HG03571 (cell line): ENCODE results near the gene NFIX.

Source experiments
- ATAC-seq: cut with Tn5 transposase; IDR thresholded peaks from one replicate; pipeline ENCODE4 v1.9.1; 2021; ENCODE audit not compliant: unreplicated experiment

Gene NFIX

GRCh38 chr19:13120031-13120430, 124.8 kb downstream of the NFIX start:
- ATAC-seq = no peak

GRCh38 chr19:13120817-13121216, 125.5 kb downstream of the NFIX start:
- ATAC-seq = no peak

DNA sequence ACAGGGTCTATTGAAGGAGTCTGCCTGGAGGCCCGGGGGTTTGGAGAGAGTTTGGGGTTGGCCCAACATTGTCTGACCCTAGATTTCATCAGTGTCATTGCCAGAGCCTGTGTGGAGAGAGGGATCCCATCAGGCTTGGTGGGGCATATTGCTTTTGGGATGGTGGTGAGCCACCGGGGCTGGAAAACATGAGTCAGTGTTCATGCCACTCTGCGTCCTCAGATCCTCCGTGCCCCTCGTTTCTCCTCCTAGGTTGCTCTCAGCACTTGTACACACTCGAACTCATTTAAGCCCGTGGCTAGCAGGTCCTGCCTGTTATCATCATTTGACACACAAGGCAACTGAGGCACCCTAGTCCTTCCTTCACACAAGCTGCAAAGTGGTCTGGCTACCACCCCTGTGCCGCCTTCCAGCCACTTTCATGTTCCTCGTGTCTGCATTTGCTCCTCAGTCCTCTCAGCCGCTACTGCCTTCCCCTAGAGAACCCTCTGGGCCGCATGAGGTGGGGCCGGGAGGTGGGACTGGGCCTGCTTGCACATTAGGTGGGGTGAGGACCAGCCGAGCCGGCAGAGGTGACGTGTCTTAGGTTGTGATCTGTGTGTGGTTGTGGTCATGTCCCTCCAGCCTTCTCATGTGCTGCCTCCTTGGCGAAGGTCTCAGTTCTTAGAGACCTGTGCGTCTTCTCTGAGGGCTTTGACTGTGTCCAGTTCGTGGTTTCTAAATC, 126.4 kb downstream of the NFIX start:
- ATAC-seq = no peak

GRCh38 chr19:13122275-13122878, 127.1 kb downstream of the NFIX start:
- ATAC-seq = no peak

- ATAC-seq = no peak
Observed at GRCh38 chr19:13122980-13123957, 128.0 kb downstream of the NFIX start.

- no peak for ATAC-seq
Observed at GRCh38 chr19:13127051-13127450, 131.8 kb downstream of the NFIX start.

GRCh38 chr19:13127811-13128575, 132.7 kb downstream of the NFIX start:
- no peak for ATAC-seq

GRCh38 chr19:13128583-13128982, 133.3 kb downstream of the NFIX start:
- no peak for ATAC-seq

DNA sequence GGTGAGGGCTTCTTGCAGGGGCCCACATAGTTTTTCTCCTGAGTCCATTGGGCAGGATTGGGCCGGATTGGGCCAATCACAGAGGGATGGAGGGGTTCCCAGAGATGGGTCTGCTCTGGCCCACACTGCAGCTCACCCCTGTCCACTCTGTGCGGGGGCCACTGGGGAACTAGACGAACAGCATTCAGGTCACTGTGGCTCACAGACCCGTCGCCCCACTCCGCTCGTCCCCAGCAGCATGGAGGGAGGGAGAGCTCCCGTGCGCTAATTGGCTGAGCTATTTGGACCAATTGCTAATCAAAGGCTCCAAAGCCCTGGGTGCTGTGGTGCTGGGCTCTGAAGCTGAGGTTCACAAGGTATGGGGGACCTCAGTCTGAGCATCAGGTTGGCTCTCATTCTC, 134.1 kb downstream of the NFIX start:
- ATAC-seq = no peak

GRCh38 chr19:13130886-13131490, 135.7 kb downstream of the NFIX start:
- no peak for ATAC-seq

DNA sequence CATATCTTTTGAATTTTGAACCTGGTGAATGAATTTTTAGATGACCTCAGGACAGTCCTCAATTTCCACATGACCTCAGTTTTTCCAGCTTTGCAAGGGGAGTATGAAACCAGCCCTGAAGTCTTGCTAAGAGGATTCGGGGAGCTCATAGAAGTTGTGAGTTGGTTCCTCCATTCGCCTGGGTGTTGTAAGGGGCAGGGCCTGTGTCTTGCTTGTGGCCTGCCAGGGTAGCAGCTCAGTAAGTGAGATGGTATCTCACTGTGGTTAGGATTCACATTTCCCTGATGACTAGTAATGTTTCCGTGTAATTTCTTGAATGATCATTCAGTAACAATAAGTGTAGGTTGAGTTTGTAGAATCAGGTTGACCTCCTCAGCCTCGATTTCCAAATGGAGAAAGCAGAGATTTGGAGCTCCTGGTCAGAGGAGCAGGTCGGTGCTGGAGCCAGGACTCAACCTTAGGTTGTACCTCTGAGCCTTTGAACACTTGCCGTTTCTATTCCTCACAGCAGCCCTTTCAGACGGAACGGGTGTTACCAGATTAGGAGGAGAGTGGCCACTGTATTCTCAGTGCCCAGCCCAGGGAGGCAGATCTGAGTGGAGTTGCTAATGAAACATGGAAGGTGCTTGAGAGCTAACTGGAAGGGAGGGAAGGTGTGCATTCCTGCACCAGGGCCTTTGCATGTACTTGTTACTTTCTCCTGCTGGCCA, 137.4 kb downstream of the NFIX start:
- no peak for ATAC-seq

- ATAC-seq = no peak
Observed at GRCh38 chr19:13133241-13133870, 138.1 kb downstream of the NFIX start.

GRCh38 chr19:13134626-13135025, 139.4 kb downstream of the NFIX start:
- ATAC-seq = no peak

DNA sequence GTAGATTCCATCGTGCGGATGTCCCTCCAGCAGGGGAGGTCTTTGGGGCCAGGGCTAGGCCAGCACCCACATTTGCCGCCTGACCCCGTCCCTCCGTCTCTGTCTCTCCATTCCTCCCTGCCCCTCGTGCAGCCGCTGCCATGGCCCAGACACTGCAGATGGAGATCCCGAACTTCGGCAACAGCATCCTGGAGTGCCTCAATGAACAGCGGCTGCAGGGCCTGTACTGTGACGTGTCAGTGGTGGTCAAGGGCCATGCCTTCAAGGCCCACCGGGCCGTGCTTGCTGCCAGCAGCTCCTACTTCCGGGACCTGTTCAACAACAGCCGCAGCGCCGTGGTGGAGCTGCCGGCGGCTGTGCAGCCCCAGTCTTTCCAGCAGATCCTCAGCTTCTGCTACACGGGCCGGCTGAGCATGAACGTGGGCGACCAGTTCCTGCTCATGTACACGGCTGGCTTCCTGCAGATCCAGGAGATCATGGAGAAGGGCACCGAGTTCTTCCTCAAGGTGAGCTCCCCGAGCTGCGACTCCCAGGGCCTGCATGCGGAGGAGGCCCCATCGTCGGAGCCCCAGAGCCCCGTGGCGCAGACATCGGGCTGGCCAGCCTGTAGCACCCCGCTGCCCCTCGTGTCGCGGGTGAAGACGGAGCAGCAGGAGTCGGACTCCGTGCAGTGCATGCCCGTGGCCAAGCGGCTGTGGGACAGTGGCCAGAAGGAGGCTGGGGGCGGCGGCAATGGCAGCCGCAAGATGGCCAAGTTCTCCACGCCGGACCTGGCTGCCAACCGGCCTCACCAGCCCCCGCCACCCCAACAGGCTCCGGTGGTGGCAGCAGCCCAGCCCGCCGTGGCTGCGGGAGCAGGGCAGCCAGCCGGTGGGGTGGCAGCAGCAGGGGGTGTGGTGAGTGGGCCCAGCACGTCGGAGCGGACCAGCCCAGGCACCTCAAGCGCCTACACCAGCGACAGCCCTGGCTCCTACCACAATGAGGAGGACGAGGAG, 140.1 kb downstream of the NFIX start:
- no peak for ATAC-seq

- ATAC-seq = no peak
Observed at GRCh38 chr19:13137290-13137794, 142.1 kb downstream of the NFIX start.

DNA sequence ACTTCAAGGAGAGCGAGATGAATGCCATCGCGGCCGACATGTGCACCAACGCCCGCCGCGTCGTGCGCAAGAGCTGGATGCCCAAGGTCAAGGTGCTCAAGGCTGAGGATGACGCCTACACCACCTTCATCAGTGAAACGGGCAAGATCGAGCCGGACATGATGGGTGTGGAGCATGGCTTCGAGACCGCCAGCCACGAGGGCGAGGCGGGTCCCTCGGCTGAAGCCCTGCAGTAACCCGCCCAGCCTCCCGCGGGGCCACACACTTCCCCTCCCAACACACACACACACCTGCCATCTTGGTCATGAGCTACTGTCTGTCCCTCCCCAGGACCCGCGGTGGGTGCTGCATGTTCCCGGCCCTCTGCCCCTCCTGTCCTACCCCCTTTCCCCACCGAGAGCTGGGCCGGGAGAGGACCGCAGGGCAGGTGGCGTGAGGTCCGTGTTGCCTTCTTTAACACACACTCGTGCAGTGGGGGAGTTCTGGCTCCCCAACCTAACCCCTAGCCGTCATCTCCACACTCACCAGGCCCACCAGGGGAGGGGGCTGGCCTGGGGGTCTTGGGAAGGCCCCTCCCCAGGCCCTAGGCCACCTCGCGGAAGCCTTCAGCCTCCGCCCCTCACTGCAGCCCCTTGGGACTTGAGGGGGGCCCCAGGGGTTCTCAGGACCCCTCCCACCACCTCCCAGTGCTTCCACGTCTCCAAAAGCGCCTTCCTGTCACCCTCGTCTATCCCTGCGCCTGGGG, 143.1 kb downstream of the NFIX start:
- ATAC-seq = no peak

- ATAC-seq = no peak
Observed at GRCh38 chr19:13138916-13139198, 143.6 kb downstream of the NFIX start.
